ENCODE measurements around the gene IL17REL. TPM values are rescaled to one million over a fixed set of nuclear protein-coding genes. Genes with fewer than 3 reads are reported as not detected.

Gene IL17REL
- total RNA-seq, 4 donors from 2014 or later, result not detected

- intact Hi-C loops (cut with DNase I), result no loop called here
- H3K27ac ChIP-seq, result peak overlapping the region; percentile 99
- 39 to 47% methylated on average over 16 to 19 of the region's 28 CpGs for WGBS, 2 donors
- peaks cover 78 to 89% of the 10 kb centered on the region in 2 donors for H3K4me1 ChIP-seq
- TF ChIP-seq, protein P1, sequence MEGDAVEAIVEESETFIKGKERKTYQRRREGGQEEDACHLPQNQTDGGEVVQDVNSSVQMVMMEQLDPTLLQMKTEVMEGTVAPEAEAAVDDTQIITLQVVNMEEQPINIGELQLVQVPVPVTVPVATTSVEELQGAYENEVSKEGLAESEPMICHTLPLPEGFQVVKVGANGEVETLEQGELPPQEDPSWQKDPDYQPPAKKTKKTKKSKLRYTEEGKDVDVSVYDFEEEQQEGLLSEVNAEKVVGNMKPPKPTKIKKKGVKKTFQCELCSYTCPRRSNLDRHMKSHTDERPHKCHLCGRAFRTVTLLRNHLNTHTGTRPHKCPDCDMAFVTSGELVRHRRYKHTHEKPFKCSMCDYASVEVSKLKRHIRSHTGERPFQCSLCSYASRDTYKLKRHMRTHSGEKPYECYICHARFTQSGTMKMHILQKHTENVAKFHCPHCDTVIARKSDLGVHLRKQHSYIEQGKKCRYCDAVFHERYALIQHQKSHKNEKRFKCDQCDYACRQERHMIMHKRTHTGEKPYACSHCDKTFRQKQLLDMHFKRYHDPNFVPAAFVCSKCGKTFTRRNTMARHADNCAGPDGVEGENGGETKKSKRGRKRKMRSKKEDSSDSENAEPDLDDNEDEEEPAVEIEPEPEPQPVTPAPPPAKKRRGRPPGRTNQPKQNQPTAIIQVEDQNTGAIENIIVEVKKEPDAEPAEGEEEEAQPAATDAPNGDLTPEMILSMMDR (IDR thresholded peaks at IDR 0.05), result no peak
- peak in 1 of 2 donors; percentile 93 for TF ChIP-seq POLR2A (IDR thresholded peaks at IDR 0.05)
- no peak overlapping the region for H3K4me3 ChIP-seq (replicated peaks in 1 of 3)
- H3K27me3 ChIP-seq, result no peaks in the 10 kb centered on the region
- peak; percentile 99 to 100 for DNase-seq
- no peaks in the 10 kb centered on the region for H3K9me3 ChIP-seq
- H3K36me3 ChIP-seq, result no peaks in the 10 kb centered on the region
Observed at GRCh38 chr22:49951000-49951677, 61.4 kb downstream of the IL17REL start.

DNA sequence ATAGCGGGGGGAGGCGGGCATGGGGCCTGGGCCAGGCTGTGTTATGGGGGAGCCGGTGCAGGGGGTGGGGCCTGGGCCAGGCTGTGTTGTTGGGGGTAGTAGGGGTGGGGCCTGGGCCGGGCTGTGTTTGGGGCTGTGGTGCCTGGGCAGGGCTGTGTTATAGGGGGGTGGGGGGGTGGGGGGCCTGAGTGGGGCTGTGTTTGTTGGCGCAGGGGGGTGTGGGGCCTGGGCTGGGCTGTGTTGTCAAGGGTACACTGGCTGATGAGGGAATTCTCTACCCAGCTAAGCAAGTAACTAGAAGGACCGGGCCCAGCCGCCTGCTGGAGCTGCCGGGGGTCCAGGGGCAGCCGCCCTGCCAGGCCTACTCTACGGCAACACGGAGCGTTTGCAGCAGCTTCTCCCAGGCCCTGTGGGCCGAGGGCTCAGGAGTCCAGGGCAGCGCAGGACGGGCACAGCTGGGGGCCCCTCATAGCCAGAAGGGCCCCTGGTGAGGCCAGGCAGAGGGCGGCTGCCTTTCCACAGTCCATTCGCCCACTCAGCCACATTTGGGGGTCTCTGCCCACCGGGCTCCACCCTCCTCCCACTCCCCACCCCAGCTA, 62.1 kb downstream of the IL17REL start:
- Histone ChIP-seq H3K27ac (peak overlapping the region; percentile 99), H3K36me3 (no peaks in the 10 kb centered on the region), H3K4me3 (replicated peaks in 1 of 3) (no peak overlapping the region), H3K9me3 (no peaks in the 10 kb centered on the region), H3K27me3 (no peaks in the 10 kb centered on the region), H3K4me1 (peaks cover 76 to 84% of the 10 kb centered on the region in 2 donors)
- intact Hi-C loops (cut with DNase I), result no loop called here
- TF ChIP-seq, protein P1 (IDR thresholded peaks at IDR 0.05), result no peak
- no peak for TF ChIP-seq POLR2A (IDR thresholded peaks at IDR 0.05)
- 55 to 93% methylated on average over 2 to 3 of the region's 18 CpGs for WGBS, 2 donors
- DNase-seq, result peak in 1 of 2 donors; percentile 26

DNA sequence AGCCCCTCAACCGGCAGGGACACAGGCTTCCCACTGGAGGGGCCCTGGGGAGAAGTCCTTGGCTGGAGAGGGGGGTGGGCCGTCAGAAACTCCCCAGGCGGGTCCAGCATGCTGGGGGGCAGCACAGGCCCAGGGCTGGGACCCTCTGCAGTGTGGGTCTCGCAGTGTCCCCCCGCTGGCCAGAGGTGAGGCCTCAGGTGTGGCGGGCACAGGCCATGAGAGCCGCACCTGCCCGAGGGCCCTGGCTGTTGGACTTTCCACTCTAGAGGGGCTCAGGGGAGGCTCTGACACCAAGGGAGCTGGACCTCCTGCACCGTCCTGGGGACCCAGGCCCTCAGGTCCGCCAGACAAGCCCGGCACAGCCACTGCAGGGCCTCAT, 62.7 kb downstream of the IL17REL start:
- Histone ChIP-seq H3K36me3 (no peaks in the 10 kb centered on the region), H3K27ac (peak overlapping the region; percentile 99), H3K4me1 (peaks cover 70 to 78% of the 10 kb centered on the region in 2 donors), H3K9me3 (no peaks in the 10 kb centered on the region), H3K27me3 (no peaks in the 10 kb centered on the region), H3K4me3 (replicated peaks in 1 of 3) (no peak overlapping the region)
- 79 to 83% methylated on average over 1 to 6 of the region's 11 CpGs for WGBS, 2 donors
- TF ChIP-seq, protein P1 (IDR thresholded peaks at IDR 0.05), result no peak
- TF ChIP-seq POLR2A (IDR thresholded peaks at IDR 0.05), result no peak
- no peak for DNase-seq
- intact Hi-C loops (cut with DNase I), result no loop called here

GRCh38 chr22:49948958-49949913, 63.3 kb downstream of the IL17REL start:
- intact Hi-C loops (cut with DNase I), result no loop called here
- Histone ChIP-seq H3K27ac (peak overlapping the region; percentile 99), H3K4me3 (replicated peaks in 1 of 3) (peak overlapping the region in 1 of 3 donors; percentile 30), H3K9me3 (no peaks in the 10 kb centered on the region), H3K36me3 (no peaks in the 10 kb centered on the region), H3K4me1 (peaks cover 63 to 72% of the 10 kb centered on the region in 2 donors), H3K27me3 (no peaks in the 10 kb centered on the region)
- DNase-seq, result peak; percentile 96 to 98
- 51 to 76% methylated on average over 21 to 29 of the region's 42 CpGs for WGBS, 2 donors
- TF ChIP-seq, protein P1 (IDR thresholded peaks at IDR 0.05), result peak in 2 of 6 experiments; percentile 8 to 18
- peak; percentile 27 to 94 for TF ChIP-seq POLR2A (IDR thresholded peaks at IDR 0.05)
